ENCODE measurements around the gene CLDN24. TPM values are rescaled to one million over a fixed set of nuclear protein-coding genes. Genes with fewer than 3 reads are reported as not detected.
"Not testable (repeated sequence)": the region's sequence is repeated elsewhere in the genome, so short reads cannot be mapped to it uniquely, and the experiment has no call there.

The CLDN24 gene
- polyA plus RNA-seq, 3 donors from 2014 or later, result not detected

DNA sequence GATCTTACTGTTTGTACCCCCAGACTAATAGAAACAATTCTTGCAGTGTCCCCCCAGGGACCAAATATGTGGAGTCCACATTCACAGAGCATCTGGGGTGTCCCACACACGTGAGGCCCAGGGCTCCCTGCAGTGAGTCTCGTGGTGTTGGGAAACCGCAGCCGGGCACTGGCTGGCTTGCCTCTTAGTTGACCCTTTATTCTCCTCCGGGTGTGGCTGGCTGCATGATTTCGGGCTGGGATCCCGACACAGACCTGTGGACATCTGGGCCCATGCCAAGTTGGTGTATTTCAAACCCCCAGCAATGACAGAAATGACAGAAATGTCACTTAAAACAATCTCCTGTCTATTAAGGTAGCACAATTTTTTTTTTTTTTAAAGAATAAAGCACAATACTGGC, 15.6 kb upstream of the CLDN24 start:
- H3K4me3 Mint-ChIP-seq, result peak overlapping the region in 4 of 5 donors; percentile 46 to 70 (median 64)
- no peak for DNase-seq

DNA sequence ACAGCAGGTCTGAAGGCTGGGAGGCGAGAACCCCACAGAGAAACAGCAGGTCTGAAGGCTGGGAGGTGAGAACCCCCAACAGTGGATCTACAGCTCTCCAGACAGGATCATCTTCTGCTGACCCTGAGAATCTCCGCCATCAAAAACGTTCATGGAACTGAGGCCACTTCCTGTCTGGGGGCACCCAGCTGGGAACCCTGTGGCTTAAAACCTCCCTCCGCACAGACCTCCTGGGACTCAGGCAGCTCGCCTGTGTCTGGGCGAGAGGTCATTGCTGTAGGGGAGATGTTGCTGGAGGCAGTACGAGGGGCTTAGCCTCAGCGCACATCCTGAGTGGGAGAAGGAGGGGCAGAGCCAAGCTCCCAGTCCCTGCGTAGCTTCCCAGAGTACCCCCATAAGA, 15.1 kb upstream of the CLDN24 start:
- Mint-ChIP-seq H3K9me3 (peaks cover 0 to 3% (median under 1%) of the 10 kb centered on the region in 6 donors), H3K4me3 (peak overlapping the region in 4 of 5 donors; percentile 46 to 70 (median 64)), H3K27me3 (ENCODE audit: low read depth in 3 of 3) (peaks cover 2% of the 10 kb centered on the region in 3 donors), H3K36me3 (peaks cover 0 to 12% (median 5%) of the 10 kb centered on the region in 3 donors), H3K27ac (peak overlapping the region; percentile 14 to 93 (median 86)), H3K4me1 (peaks cover 30 to 73% of the 10 kb centered on the region in 2 donors)
- DNase-seq, result peak; percentile 27 to 41 (median 33)

More for the DNA sequence above, 15.6 kb upstream of the CLDN24 start:
- Mint-ChIP-seq H3K27ac (peak overlapping the region; percentile 14 to 93 (median 86)), H3K9me3 (peaks cover 0 to 3% (median 0%) of the 10 kb centered on the region in 6 donors), H3K36me3 (peaks cover 0 to 8% (median 5%) of the 10 kb centered on the region in 3 donors), H3K4me1 (peaks cover 30 to 70% of the 10 kb centered on the region in 2 donors), H3K27me3 (ENCODE audit: low read depth in 3 of 3) (peaks cover 2% of the 10 kb centered on the region in 3 donors)

DNA sequence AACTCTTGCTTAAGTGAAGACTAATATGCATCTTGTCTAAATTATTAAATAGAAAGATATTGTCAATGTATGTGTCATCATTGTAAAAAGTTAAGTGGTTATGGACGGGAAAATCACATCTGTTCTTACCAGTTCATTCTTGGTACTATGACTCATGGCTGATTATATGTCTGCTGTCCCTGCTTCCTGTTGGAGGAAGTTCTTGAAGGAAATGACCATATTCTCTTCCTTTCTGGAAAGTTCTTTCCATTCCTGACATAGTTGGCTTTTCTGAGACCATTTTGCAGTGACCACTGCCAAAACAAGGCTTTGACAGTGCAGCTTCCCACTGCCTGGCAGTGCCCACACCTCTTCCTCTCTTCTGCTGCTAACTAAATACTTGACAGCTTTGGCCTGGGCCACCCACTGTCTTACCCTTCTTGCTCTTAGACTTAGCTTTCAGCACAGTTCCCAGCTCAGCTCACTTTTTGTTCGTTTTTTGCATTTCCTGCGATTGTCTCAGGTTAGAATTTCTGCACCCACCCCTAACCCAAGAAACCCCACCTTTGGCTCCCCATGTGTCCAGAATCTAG, 13.2 kb upstream of the CLDN24 start:
- Mint-ChIP-seq H3K4me3 (peak overlapping the region in 4 of 5 donors; percentile 52 to 71 (median 67)), H3K27me3 (ENCODE audit: low read depth in 3 of 3) (peaks cover 2 to 4% (median 3%) of the 10 kb centered on the region in 3 donors), H3K9me3 (peaks cover 0 to 3% (median under 1%) of the 10 kb centered on the region in 6 donors), H3K4me1 (peaks cover 26 to 61% of the 10 kb centered on the region in 2 donors), H3K27ac (peak overlapping the region; percentile 51 to 90 (median 82)), H3K36me3 (peaks cover 0 to 13% (median 5%) of the 10 kb centered on the region in 3 donors)
- DNase-seq, result no peak

DNA sequence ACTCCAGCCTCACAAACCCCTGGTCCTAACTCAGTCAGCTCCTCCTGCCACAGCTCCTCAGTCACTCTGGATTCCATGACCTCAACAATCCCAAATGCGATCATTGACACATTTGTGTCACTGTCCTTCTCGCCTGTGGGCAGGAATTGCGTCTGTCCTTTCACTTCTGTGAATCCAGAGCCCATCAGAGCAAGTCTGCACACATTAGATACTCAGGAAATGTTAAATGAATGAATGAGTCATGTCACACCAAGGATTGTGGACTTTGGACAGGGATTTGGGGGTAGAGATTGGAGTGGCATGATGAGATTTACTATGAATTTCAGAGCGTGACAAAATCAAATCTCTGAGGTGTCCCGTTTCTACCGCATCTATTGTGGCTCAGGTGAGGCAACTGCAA, 11.8 kb upstream of the CLDN24 start:
- H3K9me3 Mint-ChIP-seq, result peaks cover 0 to 5% (median under 1%) of the 10 kb centered on the region in 6 donors
- peak overlapping the region in 1 of 6 donors; percentile 47 for H3K27ac Mint-ChIP-seq
- H3K4me1 Mint-ChIP-seq, result peaks cover 26 to 50% of the 10 kb centered on the region in 2 donors
- no peak for DNase-seq
- H3K27me3 Mint-ChIP-seq (ENCODE audit: low read depth in 3 of 3), result peaks cover 1 to 4% (median 2%) of the 10 kb centered on the region in 3 donors
- peaks cover 0 to 12% (median 8%) of the 10 kb centered on the region in 3 donors for H3K36me3 Mint-ChIP-seq
- no peak overlapping the region for H3K4me3 Mint-ChIP-seq

DNA sequence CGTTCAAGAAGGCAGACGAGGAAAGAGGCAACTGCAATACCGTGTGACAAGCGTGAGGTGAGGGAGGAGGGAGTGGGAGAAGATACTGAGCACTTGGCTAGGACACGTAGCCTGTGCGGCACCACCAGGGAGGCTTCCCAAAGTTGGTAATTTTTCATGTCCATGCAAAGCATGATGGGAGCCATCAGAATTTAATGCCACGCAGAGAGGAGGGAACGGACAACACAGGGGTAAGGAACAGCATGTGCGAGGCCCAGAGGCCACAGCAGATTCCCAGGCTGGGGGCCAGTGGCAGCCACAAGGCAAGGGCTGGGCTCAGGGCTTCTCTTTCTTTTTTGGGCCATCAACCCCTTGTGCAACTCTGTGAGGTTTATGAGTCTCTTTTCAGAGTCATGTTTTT, 11.0 kb upstream of the CLDN24 start:
- Mint-ChIP-seq H3K27me3 (ENCODE audit: low read depth in 3 of 3) (peaks cover 1 to 8% (median 2%) of the 10 kb centered on the region in 3 donors), H3K27ac (no peak overlapping the region), H3K4me1 (peaks cover 24 to 46% of the 10 kb centered on the region in 2 donors), H3K36me3 (peaks cover 0 to 15% (median 14%) of the 10 kb centered on the region in 3 donors), H3K4me3 (no peak overlapping the region), H3K9me3 (peaks cover 0 to 5% (median under 1%) of the 10 kb centered on the region in 6 donors)
- no peak for DNase-seq

DNA sequence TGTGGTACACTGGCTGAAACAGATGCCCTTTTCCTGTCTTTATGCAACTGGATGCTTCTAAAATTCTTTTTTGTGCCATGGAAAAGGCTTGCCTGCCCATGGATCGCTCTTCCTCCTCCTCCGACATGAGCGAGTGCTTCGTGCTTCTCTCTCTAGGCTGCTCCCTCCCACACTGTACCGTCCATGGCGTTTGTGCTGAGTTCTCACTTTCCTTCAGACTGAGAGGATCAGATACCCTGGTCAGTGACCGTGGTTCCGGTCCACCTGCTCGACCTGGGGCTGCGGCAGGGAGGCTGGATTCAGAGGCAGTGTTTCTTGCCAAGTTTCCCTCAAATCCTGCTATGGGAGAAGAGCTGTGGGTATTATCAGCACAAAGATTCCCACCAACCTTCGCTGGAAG, 10.2 kb upstream of the CLDN24 start:
- no peak for DNase-seq
- Mint-ChIP-seq H3K4me1 (peaks cover 20 to 38% of the 10 kb centered on the region in 2 donors), H3K9me3 (peaks cover 0 to 5% (median under 1%) of the 10 kb centered on the region in 6 donors), H3K36me3 (peaks cover 0 to 15% (median 15%) of the 10 kb centered on the region in 3 donors), H3K27ac (peak overlapping the region in 1 of 6 donors; percentile 13), H3K27me3 (ENCODE audit: low read depth in 3 of 3) (peaks cover 1 to 11% (median 2%) of the 10 kb centered on the region in 3 donors), H3K4me3 (no peak overlapping the region)

DNA sequence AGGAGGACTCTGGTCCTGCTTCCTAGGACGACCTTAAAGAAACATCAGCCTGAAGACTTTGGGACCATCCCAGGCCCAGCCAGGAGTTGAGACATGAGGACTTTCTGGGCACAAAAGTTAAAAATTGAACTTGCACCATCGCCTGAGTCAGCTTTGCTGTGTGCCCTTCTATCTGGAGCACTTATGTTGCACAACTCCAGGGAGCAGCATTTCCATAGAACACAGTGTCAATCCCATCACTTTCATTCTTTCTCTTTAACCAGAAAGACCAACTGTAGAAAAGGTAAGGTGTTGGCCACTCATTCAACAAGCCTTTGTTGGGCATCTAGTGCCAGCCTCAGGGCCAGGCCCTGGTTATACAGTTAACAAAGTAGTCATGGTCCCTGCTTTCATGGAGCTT, 8.6 kb upstream of the CLDN24 start:
- DNase-seq, result no peak
- no peak overlapping the region for H3K27ac Mint-ChIP-seq
- peaks cover 3 to 11% (median 4%) of the 10 kb centered on the region in 3 donors for H3K27me3 Mint-ChIP-seq (ENCODE audit: low read depth in 3 of 3)
- H3K4me3 Mint-ChIP-seq, result no peak overlapping the region
- peaks cover 0 to 15% (median 15%) of the 10 kb centered on the region in 3 donors for H3K36me3 Mint-ChIP-seq
- H3K4me1 Mint-ChIP-seq, result peaks cover 12 to 28% of the 10 kb centered on the region in 2 donors
- peaks cover 0 to 6% (median under 1%) of the 10 kb centered on the region in 6 donors for H3K9me3 Mint-ChIP-seq

DNA sequence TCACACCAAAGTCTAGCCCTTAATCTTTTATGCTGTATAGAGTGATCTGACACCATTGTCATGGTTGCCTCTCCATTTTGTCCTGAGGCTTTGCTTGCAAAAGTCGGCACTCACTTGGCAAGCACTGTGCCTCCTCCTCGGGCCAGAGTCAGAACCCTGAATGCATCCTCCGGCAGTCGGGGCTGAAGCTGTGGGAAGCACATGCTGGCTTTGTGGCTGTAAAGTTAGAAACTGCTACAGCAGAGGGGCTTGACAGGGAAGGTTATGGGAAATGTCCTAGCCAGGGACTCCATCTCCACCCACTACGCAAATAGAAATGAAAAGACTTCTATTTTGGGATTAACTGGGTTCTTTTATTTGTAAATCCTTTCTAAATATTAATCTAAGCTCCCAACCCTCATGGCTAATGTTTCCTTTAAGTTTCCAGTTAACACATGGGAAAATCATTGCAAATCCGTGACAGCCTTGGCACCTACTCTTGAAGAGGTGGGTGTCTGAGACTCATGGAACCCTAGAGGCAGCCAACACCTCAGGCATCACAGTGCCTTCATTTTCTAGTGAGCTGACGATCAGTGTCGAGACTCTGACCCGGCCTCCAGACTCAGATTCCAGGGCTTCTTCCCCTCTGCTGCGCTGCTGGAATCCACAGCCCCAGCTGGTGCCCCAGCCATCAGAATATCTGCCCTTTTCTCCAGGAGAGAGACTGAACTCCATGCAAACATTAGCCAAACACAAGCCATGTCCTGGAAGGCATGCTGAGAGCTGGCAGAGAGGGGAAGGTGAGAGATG, 7.9 kb upstream of the CLDN24 start:
- DNase-seq, result no peak
- Mint-ChIP-seq H3K36me3 (peaks cover 0 to 15% (median 15%) of the 10 kb centered on the region in 3 donors), H3K4me1 (peaks cover 5 to 21% of the 10 kb centered on the region in 2 donors), H3K27ac (no peak overlapping the region), H3K4me3 (no peak overlapping the region), H3K9me3 (peaks cover 0 to 6% (median under 1%) of the 10 kb centered on the region in 6 donors), H3K27me3 (ENCODE audit: low read depth in 3 of 3) (peaks cover 6 to 11% (median 9%) of the 10 kb centered on the region in 3 donors)

DNA sequence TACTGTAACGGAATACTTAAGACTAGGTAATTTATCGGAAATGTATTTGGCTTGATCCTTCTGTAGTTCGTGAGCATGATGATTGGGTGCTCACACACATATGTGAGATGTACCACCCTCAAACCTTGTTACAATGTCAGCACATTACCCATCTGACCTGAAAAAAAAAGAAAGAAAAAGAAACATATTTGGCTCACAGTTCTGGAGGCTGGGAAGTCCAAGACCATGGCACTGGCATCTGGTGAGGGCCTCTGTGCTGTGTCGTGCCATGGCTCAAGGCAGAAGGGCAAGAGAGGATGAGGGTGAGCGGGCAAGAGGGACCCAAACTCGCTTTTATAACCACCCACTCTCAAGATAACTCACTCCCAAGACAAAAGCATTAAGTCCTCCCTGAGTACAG, 7.0 kb upstream of the CLDN24 start:
- peaks cover 6 to 11% (median 9%) of the 10 kb centered on the region in 3 donors for H3K27me3 Mint-ChIP-seq (ENCODE audit: low read depth in 3 of 3)
- DNase-seq, result no peak
- H3K27ac Mint-ChIP-seq, result no peak overlapping the region
- no peak overlapping the region for H3K4me3 Mint-ChIP-seq
- H3K4me1 Mint-ChIP-seq, result peaks cover 3 to 15% of the 10 kb centered on the region in 2 donors
- H3K9me3 Mint-ChIP-seq, result peaks cover 0 to 6% (median under 1%) of the 10 kb centered on the region in 6 donors
- H3K36me3 Mint-ChIP-seq, result peaks cover 0 to 15% (median 15%) of the 10 kb centered on the region in 3 donors

DNA sequence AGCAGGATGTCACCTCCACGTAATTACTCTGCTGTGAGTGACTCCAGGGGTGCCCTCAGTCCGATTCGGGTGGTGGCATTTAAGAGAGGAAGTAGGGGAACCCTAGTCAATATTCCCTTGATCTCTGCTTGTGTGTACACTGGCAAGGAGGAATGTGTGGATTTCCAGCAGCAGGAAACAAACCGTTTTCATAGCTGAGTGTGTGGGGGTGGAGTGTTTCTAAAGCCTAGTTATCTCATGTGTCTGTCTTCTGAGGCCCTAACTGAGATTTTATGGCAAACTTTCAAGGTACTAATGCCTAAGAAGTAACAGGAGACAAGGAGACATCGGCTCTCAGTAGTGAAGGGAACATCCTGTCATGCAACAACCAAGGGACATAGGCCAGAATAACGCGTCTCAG, 6.6 kb upstream of the CLDN24 start:
- DNase-seq, result no peak
- Mint-ChIP-seq H3K4me1 (peaks cover under 1 to 11% of the 10 kb centered on the region in 2 donors), H3K36me3 (peaks cover 0 to 15% (median 11%) of the 10 kb centered on the region in 3 donors), H3K9me3 (peaks cover 0 to 6% (median under 1%) of the 10 kb centered on the region in 6 donors), H3K27me3 (ENCODE audit: low read depth in 3 of 3) (peaks cover 6 to 11% (median 9%) of the 10 kb centered on the region in 3 donors), H3K27ac (no peak overlapping the region), H3K4me3 (no peak overlapping the region)

DNA sequence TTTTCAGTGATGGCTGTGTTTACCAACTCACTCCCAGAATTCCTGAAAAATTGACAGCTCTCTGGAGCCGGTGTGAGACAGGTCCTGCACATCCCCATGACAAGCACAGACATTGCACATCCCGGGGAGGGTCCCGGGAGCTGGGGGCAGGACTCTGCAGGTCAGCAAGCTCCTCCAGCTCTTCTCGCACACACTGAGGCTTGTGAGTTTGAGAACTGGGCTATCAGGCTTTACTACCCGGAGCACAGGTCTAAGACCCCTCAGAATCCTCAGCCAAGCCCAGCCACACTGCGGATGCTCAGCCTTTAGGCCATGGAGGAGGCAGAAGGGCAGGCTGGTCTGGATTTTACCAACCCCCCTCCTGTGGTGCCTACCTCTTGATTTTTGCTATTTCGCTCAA, 5.6 kb upstream of the CLDN24 start:
- Mint-ChIP-seq H3K27me3 (ENCODE audit: low read depth in 3 of 3) (peaks cover 6 to 11% (median 7%) of the 10 kb centered on the region in 3 donors), H3K4me1 (peaks cover 2 to 8% of the 10 kb centered on the region in 2 donors), H3K27ac (no peak overlapping the region), H3K4me3 (no peak overlapping the region), H3K36me3 (peaks cover 0 to 12% (median 10%) of the 10 kb centered on the region in 3 donors), H3K9me3 (peaks cover 0 to 6% (median under 1%) of the 10 kb centered on the region in 6 donors)
- no peak for DNase-seq

DNA sequence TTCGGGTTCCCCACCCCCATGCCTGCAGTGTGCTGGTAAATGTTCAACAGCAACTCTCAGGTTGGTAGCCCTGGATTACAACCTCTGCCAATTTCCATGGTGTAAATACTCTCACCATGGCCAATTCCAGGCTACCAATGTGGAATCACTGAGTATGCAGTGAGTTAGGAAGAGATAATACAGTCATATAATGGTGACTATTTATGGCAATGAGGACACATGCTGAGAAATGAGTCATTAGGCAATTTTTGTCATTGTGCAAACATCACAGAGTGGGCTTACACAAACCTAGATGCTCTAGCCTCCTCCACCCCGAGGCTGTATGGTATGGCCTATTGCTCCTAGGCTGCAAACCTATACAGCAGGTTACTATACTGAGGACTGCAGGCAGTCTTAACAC, 4.6 kb upstream of the CLDN24 start:
- no peak for DNase-seq
- Mint-ChIP-seq H3K27ac (no peak overlapping the region), H3K36me3 (peaks cover 0 to 10% (median 6%) of the 10 kb centered on the region in 3 donors), H3K4me1 (peaks cover 11 to 12% of the 10 kb centered on the region in 2 donors), H3K4me3 (no peak overlapping the region), H3K27me3 (ENCODE audit: low read depth in 3 of 3) (peaks cover 6 to 11% (median 9%) of the 10 kb centered on the region in 3 donors), H3K9me3 (peaks cover 0 to 6% (median 0%) of the 10 kb centered on the region in 6 donors)

DNA sequence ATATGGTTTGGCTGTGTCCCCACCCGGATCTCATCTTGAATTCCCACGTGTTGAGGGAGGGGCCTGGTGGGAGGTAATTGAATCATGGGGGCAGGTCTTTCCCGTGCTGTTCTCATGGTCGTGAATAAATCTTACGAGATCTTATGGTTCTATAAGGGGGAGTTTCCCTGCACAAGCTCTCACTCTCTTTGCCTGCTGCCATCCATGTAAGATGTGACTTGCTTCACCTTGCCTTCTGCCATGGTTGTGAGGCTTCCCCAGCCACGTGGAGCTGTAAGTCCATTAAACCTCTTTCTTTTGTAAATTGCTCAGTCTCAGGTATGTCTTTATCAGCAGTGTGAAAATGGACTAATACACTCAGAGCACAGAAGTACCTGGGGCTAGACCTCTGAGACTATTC, 4.2 kb upstream of the CLDN24 start:
- not testable (repeated sequence) for H3K9me3 Mint-ChIP-seq; H3K4me3 Mint-ChIP-seq; H3K36me3 Mint-ChIP-seq; H3K27ac Mint-ChIP-seq; H3K27me3 Mint-ChIP-seq (ENCODE audit: low read depth in 3 of 3); DNase-seq
- H3K4me1 Mint-ChIP-seq, result peaks cover 15 to 16% of the 10 kb centered on the region in 2 donors
